Endothelial cell of hepatic sinusoid (primary cell): ENCODE results near the gene MOGAT3.

Experiments
- in situ Hi-C: cut with HindIII; loops from 2 replicates; pipeline ENCODE4 v1.10.0; 2017; ENCODE audit warnings: low sequenced_read_pairs

MOGAT3 gene, protein sequence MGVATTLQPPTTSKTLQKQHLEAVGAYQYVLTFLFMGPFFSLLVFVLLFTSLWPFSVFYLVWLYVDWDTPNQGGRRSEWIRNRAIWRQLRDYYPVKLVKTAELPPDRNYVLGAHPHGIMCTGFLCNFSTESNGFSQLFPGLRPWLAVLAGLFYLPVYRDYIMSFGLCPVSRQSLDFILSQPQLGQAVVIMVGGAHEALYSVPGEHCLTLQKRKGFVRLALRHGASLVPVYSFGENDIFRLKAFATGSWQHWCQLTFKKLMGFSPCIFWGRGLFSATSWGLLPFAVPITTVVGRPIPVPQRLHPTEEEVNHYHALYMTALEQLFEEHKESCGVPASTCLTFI

DNA sequence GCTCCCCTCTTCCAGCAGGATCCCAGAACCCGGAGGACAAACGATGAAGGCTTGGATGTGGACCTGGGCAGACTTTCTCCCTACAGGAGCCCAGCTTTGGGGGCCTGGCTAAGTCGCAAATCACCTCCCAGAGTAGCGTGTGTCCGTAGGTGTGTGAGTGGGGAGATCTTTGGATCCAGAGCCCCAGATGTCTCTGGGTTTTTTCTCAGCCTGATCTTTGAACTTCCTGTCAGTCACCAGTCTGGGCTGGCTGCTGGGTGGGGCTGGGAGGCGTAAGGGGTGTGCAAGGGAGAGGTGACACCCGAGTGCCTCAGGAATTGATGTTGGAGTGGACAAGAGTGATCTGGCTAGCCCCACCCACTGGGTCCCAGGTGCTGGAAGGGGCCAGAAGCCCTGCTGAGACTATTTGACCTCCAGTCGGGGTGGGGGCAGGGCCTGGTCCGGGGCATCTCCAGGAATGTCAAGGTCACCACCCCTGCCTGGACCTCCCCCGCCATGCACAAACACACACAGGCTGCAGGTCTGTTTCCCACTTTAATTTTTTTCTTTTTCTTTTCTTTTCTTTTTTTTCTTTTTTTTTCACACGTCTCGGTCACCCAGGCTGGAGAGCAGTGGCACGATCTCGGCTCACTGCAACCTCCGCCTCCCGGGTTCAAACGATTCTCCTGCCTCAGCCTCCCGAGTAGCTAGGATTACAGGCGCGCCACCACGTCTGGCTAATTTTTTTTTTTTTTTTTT is at the start of gene MOGAT3:
MOGAT3 (minus strand) TSS at position 175 of the 738 bp plus-strand sequence. CDS start 182 bp downstream, outside the sequence.
- in situ Hi-C loops: no loop called here

DNA sequence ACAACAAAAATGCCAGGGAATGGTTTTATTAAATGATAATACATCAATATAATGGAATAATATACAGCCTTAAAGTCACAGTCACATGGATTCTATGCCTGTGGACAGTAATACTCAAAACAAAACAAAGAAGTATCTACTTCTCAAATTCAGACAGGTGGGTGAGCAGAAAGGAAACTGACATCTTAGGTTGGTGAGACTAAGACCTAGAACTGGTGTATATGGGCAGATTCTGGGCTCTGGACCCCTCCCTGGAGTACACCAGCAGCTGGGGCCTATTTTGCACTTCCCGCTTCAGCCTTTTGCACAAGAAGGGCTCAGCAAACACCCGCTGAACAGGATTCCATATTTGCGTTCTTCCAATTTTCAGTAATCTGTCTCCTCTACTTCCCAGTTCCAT is 49.5 kb upstream of the MOGAT3 start:
- in situ Hi-C loops: no loop called here

DNA sequence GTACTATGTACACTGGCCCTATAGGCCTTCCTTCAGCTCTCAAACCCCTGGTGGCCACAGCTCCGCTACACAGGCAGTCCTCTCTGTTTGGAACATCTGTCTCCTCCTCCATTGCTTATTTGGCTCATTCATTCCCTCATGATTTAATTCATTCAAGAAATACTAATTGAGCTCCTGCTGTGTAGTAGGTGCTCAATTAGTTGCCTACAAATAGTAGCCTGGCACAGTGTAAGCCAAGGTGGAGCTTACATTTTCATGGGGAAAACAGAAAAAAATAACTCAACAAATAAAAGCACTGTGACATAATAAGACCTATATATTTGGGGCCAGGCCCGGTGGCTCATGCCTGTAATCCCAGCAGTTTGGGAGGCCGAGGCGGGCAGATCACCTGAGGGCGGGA is 47.4 kb upstream of the MOGAT3 start:
- in situ Hi-C loops: loop anchor here (5.0 kb wide), 1 partner anchor 54 kb away; no protein-coding TSS in a partner anchor

DNA sequence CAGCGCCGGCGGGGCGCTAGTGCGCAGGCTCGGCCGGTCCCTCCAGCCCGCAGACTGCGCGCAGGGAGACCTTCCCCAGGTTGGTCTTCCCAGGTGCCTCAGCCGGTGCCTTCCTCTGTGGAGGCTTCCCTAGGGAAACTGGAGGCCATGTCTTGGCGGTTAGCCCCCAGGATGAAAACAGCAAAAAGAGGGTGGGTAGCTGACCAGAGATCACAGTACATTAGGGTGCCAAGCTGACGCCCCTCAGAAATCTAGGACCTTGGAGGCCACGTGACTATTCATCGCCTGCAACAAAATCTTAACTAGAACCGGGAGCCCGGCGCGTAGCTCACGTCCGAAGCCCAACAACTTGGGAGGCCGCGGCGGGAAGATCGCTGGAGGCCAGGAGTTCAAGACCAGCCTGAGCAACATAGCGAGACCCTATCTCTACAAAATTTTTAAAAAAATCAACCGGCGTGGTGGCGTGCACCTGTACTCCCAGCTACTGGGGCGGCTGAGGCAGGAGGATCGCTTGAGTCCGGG is 44.4 kb upstream of the MOGAT3 start:
- in situ Hi-C loops: loop anchor here (5.0 kb wide), 1 partner anchor 57 kb away; no protein-coding TSS in a partner anchor

DNA sequence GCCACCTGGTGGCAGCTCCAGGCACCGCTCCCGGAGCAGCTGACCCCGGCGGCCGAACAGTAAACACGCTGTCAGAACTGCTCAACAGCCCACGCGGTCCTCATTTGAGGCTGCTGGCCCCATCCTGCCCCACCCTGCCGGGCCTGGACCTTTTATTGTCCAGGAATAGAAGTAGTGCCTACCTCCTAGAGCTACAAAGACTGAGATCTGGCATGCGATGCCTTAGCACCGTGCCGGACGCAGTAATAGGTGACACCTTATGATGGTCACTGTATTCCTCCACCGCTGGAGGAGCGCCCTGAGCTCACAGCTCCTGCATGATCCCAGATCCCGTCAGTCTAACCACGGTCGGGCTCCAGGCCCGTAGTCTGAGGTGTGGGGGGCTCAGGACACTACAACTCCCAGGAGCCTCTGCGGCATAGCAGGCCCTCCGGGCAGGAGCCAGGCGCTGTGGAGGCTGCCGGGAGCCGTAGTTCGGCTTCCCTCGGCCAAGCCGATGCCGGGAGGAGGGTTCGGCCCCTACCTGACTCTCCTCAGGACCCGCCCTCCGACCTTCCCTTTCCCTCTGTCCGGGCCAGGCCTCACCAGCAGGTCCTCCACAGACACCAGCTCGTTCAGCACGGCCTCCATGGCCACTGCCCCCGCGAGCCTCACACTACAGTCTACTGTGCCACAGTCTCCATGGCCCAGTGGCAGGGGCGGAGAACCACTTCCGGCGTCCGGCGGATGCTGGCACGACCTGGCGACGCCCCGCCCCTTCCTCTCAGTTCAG is 43.7 kb upstream of the MOGAT3 start, which contains the start of gene FIS1:
FIS1 (minus strand) TSS at position 707 of the 772 bp plus-strand sequence; CDS start at position 630, 77 bp downstream.
- in situ Hi-C loops: loop anchor here (5.0 kb wide), 1 partner anchor 58 kb away; no protein-coding TSS in a partner anchor

DNA sequence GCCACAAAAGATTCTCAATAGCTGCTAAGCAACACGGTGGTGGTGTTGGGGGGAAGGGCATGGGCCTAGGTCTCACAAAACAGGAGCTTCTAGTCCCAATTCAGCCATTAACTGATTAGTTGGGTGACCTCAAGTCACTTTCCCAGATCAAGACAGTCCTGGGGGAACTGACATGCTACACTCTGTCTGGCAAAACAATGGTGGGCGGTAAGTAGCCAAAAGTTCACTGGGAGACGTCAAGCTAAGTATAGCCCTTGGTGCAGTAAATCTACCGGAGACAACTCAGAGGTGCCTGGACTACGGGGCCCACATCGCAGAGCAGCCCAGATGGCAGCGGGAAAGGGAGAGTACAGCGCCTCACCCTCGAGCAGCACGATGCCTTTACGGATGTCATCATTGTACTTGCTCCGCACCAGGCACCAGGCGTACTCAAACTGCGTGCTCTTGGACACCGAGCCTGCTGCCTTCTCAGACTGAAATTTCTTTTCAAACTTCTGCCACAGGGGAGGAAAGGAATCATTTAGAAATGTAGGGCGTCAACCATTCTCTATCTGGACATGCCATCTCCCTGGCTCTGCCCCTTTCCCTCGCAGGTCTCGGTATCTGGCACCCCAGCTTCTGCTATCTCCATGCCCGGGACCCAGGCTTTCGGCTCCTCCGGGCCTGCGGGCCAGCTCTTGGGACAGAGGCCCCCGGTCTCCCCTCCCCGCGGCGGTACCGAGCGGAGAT is 43.0 kb upstream of the MOGAT3 start:
- in situ Hi-C loops: no loop called here

DNA sequence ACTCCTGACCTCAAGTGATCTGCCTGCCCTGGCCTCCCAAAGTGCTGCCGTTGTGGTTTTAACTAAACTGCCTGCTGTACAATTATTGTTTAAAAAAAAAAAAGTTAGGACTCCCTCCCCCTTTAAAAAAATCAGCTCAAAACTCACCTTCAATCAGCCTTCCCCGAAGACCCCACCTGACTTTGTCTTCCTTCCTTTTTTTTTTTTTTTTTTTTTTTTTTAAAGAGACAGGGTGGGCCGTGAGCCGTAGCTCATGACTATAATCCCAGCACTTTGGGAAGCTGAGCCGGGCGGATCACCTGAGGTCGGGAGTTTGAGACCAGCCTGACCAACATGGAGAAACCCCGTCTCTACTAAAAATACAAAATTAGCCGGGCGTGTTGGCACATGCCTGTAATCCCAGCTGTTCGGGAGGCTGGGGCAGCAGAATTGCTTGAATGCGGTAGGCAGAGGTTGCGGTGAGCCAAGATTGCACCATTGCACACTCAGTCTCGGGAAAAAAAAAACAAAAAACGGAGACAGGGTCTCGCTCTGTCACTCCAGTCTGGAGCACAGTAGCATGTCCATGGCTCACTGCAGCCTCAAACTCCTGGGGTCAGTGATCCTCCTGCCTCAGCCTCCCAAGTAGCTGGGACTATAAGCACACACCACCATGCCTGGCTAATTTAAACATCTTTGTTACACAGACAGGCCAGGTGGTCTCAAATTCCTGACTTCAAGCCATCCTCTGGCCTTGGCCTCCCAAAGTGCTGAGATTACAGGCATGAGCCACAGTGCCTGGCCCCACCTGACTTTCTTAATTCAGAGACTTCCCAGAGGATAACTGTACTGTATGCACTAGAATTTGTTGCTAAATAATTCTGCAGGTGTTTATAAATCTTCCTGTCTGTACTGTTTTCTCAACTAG is 40.9 kb upstream of the MOGAT3 start:
- in situ Hi-C loops: no loop called here

DNA sequence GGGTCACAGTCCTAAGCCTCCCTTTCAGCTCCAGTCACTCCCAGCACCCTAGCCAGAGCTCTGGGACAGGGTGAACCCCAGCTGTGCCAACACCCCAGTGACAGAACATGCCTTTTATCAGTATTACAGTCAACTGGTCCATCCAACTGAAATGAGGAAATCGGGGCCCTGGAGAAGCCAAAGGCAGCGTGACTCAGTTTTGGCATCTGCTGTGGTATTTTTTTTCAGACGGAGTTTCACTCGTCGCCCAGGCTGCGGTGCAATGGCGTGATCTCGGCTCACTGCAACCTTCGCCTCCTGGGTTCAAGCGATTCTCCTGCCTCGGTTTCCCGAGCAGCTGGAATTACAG is 40.2 kb upstream of the MOGAT3 start:
- in situ Hi-C loops: no loop called here

DNA sequence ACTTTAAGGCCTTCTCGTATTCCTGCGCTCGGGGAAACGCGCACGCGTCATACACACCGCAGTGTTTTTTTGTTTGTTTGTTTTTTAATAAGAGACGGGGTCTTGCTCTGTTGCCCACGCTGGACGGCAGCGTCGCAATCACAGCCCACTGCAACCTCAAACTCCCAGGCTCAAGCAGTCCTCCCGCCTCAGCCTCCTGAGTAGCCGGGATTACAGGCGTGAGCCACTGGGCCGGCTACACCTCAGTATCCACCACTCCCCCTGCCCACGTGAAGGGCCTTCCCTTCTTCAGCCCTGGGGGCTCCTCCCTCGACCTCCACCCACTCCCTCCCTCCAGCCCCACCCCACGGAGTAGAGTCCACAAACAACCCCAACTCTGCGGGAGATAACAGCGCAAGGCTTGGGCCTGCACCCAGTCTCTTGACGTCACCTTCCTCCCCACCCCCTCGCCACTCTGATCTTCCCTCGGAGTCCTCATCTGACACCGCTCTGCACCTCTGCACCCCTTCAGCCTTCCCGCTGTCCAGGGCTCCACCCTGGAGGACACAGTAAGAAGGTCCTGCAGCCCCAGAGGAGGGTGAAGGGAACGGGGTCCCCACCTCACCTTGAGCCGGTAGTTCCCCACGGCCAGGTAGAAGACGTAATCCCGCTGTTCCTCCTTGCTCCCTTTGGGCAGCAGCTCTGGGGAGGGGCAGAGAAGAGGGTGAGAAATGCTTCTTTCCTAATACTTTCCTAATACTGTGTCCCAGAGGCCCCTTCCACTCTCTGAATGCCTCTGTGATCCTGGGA is 39.6 kb upstream of the MOGAT3 start:
- in situ Hi-C loops: no loop called here

DNA sequence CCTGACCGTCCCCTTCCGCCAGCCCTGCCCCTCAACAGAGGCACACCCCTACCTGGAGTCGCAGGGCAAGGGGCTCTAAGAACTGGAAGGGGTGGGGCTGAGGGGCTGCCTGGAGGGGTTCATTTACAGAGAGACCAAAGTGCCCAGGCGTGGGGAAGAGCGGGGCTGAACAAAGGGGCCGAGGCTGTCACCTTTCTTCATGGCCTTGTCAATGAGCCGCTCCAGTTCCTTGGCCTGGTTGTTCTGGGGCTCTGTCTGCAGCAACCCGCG is 39.0 kb upstream of the MOGAT3 start:
- in situ Hi-C loops: no loop called here

DNA sequence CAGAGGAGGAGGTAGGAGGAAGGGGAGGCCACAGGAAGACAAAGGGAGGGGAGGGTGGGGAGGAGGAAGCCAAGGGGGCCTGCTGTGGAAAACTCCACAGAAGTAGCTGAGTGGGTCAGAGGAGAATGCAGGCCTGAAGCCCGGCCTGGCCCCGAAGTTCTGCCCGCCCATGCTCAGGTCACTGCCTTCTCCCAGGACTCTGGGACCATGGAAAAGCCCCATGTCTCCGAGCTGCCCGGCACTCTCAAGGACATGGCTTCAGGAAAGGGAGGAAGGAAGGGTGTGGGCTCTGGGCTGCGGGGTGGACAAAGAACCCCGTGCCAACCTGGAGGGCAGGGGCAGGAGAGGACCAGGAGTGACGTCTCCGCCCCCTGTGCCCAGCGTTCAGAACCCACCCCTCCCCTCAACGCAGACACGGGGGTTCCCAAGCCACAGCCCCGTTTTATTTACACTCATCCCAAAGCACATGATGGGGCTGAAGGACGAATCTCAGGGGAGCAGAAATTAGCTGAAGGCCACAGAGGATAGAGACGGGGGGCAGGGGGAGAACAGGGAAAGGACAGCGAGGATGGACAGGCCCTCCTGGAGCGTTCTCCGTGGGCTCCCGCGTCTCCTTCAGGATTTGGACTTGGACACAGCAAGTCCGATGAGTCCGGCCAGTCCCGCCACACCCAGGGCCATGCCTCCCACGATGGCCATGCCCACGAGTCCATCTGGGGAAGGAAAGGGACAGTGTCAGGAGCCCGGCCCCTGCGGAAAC is 38.5 kb upstream of the MOGAT3 start:
- in situ Hi-C loops: no loop called here

DNA sequence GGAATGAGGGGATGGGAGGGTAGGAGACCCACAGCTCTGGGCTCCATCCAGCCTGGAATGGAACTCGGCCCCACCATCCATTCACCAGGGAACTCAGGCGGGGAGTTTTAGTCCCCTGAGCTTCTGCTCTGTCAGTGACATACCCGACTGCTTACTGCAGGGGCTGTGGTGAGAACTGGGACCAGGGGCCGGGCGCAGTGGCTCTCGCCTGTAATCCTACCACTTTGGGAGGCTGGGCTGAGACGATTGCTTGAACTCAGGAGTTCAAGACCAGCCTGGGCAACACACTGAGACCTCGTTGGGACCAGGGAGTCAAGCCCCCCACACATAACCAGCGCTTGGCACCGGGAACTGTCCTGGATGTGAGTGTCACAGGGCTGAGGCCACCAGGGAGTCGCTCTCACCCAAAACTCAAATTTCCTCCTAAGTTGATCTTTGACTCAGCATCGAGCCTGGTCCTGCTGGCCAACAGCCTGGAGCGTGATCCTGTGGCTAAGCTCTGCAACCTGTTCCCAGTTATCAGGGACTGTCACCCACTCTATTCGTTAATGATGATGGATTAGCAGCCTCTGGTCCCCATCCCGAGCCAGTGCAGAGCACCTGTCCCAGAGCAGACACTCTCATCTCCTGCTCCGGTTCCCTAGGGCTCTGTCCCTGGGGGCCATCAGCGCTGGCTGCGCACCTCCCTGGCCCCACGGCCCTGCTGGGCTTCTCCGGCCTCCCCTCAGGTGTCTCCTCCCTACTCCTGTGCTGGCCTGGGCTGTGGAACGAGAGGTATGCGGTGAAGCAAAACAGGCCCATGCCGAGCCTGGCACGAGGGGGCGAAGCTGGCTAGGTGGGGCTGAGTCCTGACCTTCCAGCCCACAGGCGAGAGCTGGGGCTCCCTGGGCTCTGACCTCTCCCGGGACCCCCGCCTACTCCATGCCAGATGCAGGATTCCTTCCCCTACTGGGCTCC is 37.7 kb upstream of the MOGAT3 start:
- in situ Hi-C loops: no loop called here

DNA sequence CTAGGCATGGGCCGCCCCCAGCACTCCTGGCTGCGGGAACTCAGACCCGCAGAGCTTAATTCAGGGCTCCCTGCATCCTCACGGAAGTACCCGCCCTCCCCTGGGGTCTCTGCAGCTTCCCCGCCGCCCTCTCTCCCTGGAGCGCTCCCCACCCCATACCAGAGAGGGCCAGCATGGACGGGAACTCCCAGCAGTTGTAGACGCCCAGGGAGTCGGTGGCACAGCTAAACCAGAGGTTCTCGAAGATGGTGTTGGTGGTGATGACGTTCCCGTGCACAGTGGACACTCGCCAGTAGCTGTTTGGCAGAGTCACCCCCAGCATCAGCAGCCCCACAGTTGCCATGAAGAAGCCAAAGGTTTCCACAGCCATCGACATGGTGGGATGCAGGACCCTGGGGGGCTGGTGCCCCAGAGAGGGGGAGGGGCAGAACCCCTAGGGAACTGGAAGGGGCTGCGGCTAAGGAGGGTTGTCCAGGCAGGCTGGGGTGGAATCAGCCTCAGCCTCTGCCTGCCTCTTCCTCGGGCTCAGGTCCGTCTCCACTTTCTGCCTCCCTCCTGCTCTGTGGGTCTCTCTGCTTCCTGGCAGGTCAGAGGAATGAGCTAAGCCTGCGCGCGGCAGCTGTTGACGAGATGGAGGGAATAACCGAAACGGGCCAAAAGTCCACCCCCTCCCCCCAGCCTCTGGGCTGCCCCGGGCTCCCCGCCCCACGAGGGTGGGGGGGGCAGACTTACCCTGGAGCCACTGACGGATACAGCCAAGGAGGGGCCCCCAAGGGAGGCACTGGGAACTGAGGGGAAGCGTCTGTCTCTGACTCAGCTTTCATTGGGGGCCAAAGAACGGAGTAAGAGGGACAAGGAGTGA is 36.6 kb upstream of the MOGAT3 start, which contains the start of gene CLDN15:
CLDN15 (minus strand) TSS at position 597 of the 862 bp plus-strand sequence; CDS start at position 376, 221 bp downstream.
- in situ Hi-C loops: no loop called here

DNA sequence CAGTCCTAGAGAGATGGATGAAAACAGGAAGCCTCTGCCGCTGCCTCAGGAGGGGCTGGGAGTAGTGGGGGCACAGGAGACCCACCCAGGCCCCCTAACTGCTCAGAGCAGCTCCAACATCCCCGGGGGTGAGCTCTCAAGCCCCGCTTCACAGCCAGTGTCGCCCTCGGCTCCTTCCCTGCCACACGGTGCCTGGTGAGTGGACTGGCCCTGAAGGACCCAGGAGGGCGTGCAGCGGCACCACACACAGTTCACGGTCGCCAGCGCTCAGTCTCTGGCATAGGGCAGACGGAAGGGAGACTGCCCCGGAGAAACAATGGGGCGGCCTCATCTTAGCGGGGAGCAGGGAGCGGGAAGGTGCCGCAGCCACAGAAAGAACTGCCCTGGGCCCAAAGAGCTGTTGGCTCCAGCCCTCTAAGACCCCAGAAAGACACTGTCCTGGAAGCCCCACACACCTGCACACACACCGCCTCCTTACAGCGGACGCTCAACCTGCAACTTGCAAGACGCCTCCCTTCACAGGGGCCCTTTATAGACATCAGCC is 35.5 kb upstream of the MOGAT3 start:
- in situ Hi-C loops: no loop called here

DNA sequence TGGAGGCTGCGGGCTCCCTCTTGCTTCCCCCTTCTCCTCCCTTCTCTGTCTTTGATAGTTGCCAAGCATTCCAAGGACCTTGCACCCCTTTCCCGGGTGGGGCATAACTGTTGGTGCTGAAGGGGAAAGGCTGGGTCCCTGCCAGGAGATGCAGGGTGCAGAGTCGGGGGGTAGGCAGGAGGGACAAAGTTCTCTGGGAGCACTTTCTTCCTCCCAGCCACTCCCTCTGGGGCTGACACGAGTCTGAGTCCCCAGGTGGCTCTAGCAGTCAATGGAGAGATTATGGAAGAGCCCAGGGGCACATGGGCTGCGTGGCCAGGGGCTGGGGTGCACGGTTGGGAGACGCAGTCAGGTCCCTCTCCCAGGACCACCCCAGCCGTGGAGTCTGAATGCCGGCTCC is 34.7 kb upstream of the MOGAT3 start:
- in situ Hi-C loops: no loop called here

DNA sequence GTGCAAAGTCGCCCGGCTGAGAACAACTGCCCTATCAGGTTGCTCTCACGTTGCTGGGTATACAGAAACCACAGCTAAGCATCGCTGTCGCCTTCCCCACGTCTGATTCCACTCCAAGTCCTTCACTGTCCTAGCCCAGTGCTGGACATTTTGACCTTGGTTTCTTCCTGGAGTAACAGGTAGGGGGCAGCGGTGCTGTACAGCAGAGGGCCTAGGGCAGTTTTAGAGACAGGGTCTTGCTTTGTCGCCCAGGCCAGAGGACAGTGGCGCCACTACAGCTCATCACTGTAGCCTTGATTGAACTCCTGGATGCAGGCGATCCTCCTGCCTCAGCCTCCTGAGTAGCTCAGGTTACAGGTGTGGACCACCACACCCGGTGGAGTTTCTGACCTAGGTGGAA is 34.2 kb upstream of the MOGAT3 start:
- in situ Hi-C loops: no loop called here
